ENCODE results near the gene RREB1.

GRCh38 chr6:7242835-7243178 is 135.0 kb downstream of the RREB1 start:
- TF ChIP-seq CTCF (IDR thresholded peaks at IDR 0.05; ENCODE audit: low read depth, low read length, poor library complexity, severe bottlenecking) = no peak
- no peak for TF ChIP-seq EZH2phosphoT487 (IDR thresholded peaks at IDR 0.05; ENCODE audit: borderline replicate concordance, low read length)
